ENCODE measurements around the gene HEATR3. TPM values are rescaled to one million over a fixed set of nuclear protein-coding genes. Genes with fewer than 3 reads are reported as not detected.

Gene HEATR3
- total and polyA plus RNA-seq, 8 donors = 2.5 to 12.2 (median 7.6) TPM

DNA sequence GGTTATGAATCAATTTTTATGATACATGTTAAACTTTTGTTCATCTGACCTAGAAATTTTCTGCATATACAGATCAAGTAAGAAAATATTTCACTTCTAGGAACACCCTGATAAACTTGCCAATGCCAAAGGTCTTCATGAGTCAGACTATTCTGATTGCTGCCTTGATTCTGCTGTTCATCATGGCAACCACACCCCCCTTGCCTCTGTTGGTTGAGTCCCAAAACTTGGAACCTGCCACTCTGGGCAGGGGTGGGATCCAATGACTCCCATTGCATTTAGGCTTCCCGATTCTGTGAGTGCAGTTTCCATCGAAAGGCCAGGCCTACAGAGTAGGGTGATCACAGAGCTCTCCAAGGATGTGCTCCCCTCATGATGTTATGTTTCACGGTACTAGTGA lies 71.5 kb downstream of the HEATR3 start:
- Histone ChIP-seq H3K27me3 (no peaks in the 10 kb centered on the region), H3K27ac (no peak overlapping the region), H3K9me3 (no peaks in the 10 kb centered on the region), H3K36me3 (no peaks in the 10 kb centered on the region), H3K4me1 (no peaks in the 10 kb centered on the region), H3K4me3 (no peak overlapping the region)
- DNase-seq (no peak), ATAC-seq (no peak), FAIRE-seq (no peak)
- TF ChIP-seq, protein P1, sequence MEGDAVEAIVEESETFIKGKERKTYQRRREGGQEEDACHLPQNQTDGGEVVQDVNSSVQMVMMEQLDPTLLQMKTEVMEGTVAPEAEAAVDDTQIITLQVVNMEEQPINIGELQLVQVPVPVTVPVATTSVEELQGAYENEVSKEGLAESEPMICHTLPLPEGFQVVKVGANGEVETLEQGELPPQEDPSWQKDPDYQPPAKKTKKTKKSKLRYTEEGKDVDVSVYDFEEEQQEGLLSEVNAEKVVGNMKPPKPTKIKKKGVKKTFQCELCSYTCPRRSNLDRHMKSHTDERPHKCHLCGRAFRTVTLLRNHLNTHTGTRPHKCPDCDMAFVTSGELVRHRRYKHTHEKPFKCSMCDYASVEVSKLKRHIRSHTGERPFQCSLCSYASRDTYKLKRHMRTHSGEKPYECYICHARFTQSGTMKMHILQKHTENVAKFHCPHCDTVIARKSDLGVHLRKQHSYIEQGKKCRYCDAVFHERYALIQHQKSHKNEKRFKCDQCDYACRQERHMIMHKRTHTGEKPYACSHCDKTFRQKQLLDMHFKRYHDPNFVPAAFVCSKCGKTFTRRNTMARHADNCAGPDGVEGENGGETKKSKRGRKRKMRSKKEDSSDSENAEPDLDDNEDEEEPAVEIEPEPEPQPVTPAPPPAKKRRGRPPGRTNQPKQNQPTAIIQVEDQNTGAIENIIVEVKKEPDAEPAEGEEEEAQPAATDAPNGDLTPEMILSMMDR (IDR thresholded peaks at IDR 0.05) = no peak
- intact Hi-C loops (cut with DNase I) = no loop called here
- 95 to 96% methylated on average over 3 of the region's 3 CpGs for WGBS, 2 donors

DNA sequence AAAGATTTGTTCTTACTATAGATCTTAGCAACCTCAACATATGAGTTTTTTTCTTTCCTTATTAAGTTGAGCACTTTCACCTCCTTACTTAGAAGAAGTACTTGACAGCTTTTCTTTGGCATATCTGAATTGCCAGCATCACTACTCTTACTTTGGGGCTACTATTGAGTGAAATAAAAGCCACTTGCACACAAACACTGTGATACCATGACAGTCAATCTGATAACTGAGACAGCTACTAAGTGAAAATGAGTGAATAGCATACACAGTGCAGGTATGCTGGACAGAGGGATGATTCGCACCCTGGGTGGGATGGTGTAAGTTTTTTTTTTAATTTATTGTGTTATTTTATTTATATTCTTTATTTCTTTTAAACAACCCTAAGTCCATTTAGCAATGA lies 73.8 kb downstream of the HEATR3 start:
- H3K27me3 ChIP-seq = no peaks in the 10 kb centered on the region
- ATAC-seq (no peak), FAIRE-seq (no peak), DNase-seq (no peak)
- intact Hi-C loops (cut with DNase I) = no loop called here
- 89 to 95% methylated on average over 1 of the region's 1 CpG for WGBS, 2 donors
- no peak overlapping the region for H3K27ac ChIP-seq
- no peak overlapping the region for H3K4me3 ChIP-seq
- no peaks in the 10 kb centered on the region for H3K9me3 ChIP-seq
- H3K36me3 ChIP-seq = no peaks in the 10 kb centered on the region
- TF ChIP-seq, protein P1 (IDR thresholded peaks at IDR 0.05) = no peak
- no peaks in the 10 kb centered on the region for H3K4me1 ChIP-seq

DNA sequence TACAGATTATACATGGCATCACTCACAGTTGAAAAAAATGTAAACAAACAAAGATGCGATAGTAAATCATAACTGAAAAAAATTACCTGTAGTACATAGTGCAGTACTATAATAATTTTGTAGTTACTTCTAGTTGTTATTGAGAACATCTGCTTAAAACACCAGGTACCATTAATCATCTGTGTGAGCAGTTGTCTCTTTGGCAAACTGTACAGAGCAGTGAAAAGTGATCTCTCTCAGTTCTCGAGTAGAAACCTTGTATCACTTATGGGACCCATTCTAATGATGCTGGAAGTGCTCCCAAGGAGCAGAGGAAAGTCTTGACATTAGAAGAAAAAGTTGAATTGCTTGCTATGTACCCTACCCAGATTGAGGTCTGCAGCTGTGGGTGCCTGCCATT lies 78.4 kb downstream of the HEATR3 start:
- WGBS, 2 donors = 48 to 51% methylated on average over 2 of the region's 2 CpGs
- no peak for FAIRE-seq
- Histone ChIP-seq H3K27ac (no peak overlapping the region), H3K4me1 (no peaks in the 10 kb centered on the region), H3K9me3 (no peaks in the 10 kb centered on the region), H3K4me3 (no peak overlapping the region), H3K36me3 (no peaks in the 10 kb centered on the region), H3K27me3 (no peaks in the 10 kb centered on the region)
- TF ChIP-seq, protein P1 (IDR thresholded peaks at IDR 0.05) = no peak
- no peak for ATAC-seq
- no peak for DNase-seq
- intact Hi-C loops (cut with DNase I) = no loop called here

DNA sequence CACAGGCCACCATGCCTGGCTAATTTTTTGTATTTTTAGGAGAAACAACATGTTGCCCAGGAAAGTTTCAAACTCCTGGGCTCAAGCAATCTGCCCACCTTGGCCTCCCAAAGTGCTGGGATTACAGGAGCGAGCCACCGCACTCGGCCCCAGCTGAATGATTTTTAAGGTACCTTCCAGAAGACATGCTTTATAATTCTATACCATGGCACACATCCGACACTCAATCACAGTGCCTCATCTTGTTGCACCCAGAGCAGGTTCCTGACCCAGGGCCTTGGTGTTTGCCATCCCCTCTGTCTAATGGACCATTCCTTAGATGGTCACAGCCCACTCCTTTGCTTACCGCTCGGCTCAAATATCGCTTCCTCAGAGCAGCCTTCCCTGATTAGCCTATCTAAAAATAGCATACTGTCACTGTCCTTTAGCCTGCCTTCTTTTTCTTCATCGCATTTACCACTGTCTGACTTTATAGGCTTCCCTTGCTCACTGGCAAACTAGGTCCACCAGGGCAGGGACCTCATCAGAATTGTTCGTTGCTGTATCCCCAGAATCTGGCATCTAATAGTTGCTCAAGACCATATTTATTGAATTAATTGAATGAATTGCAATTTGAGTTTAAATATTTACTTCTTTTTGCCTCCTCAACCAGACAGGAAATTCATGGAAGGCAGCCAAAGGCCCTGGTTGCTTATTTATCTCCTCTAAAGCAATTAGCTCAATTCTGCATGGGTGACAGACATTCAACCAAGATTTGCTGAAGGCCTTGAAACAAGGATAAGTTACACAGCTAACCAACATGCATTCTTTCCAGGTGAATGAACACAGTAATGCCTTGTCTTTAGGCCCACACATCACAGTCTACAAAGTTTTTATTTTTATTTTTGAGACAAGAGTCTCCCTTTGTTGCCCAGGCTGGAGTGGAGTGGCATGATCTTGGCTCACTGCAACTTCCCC lies 81.0 kb downstream of the HEATR3 start:
- intact Hi-C loops (cut with DNase I) = no loop called here
- H3K27ac ChIP-seq = peak overlapping the region; percentile 45 to 65 (median 51)
- FAIRE-seq (no peak), DNase-seq (peak in 3 of 6 donors; percentile 22 to 58 (median 30)), ATAC-seq (peak; percentile 68 to 85 (median 76))
- no peaks in the 10 kb centered on the region for H3K4me1 ChIP-seq
- H3K27me3 ChIP-seq = no peaks in the 10 kb centered on the region
- H3K36me3 ChIP-seq = no peaks in the 10 kb centered on the region
- 67 to 71% methylated on average over 9 of the region's 9 CpGs for WGBS, 2 donors
- TF ChIP-seq, protein P1 (IDR thresholded peaks at IDR 0.05) = no peak
- no peak overlapping the region for H3K4me3 ChIP-seq
- H3K9me3 ChIP-seq = no peaks in the 10 kb centered on the region

DNA sequence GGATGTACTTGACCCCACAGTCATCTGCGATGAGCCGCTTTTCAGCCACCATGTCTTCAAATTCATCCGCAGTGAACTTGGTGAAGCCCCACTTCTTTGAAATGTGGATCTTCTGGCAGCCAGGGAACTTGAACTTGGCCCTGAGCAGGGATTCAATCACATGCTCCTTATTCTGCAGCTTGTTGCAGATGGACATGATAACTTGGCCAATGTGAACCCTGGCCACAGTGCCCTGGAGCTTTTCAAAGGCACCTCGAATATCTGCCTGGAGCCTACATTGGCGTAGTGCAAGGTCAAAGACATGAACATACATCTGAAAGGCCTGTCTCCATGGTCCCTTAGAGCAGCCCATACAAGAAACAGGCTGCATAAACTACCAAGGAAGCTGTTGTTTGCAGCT lies 85.6 kb downstream of the HEATR3 start:
- no peak for ATAC-seq
- WGBS, 2 donors = 90 to 94% methylated on average over 5 of the region's 5 CpGs
- FAIRE-seq = no peak
- Histone ChIP-seq H3K27me3 (no peaks in the 10 kb centered on the region), H3K4me1 (peaks cover 4 to 7% (median 6%) of the 10 kb centered on the region in 3 donors), H3K4me3 (no peak overlapping the region), H3K9me3 (no peaks in the 10 kb centered on the region), H3K36me3 (no peaks in the 10 kb centered on the region), H3K27ac (no peak overlapping the region)
- intact Hi-C loops (cut with DNase I) = no loop called here
- no peak for DNase-seq
- TF ChIP-seq, protein P1 (IDR thresholded peaks at IDR 0.05) = no peak

All from pancreas (tissue), 10 donors.